NCI-H146 treated with DMSO at 0.1 percent for 48 hours (cell line): ENCODE data around the gene NOS1.
"Not testable (repeated sequence)": the region's sequence is repeated elsewhere in the genome, so short reads cannot be mapped to it uniquely, and the experiment has no call there.

Source experiments
- DNase-seq: peaks from one replicate; lab custom pipeline; 2025; ENCODE audit not compliant: unreplicated experiment; lab: John Stamatoyannopoulos, UW

NOS1 gene

GRCh38 chr12:117273091-117273490, 88.3 kb downstream of the NOS1 start:
- no peak for DNase-seq

DNA sequence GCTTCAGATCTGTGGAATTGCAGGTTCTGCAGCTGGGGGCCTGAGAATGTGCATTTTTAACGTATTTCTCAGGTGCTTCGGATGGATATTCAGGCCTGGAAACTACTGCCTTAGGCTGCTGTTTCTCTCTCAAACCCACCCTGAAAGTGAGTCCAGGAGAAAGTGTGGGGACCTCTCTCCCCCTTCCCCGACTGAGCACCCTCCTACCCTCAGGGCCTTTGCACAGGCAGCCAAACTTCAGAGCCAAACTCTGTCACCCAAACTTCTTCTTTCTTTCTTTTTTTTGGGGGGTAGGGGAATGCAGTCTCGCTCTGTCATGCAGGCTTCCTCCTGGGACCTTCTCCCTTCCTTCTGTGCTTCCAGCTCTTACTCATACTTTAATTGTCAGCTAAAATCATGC, 88.7 kb downstream of the NOS1 start:
- no peak for DNase-seq

GRCh38 chr12:117262749-117263148, 98.7 kb downstream of the NOS1 start:
- no peak for DNase-seq

- no peak for DNase-seq
Observed at GRCh38 chr12:117261247-117261646, 100.2 kb downstream of the NOS1 start.

DNA sequence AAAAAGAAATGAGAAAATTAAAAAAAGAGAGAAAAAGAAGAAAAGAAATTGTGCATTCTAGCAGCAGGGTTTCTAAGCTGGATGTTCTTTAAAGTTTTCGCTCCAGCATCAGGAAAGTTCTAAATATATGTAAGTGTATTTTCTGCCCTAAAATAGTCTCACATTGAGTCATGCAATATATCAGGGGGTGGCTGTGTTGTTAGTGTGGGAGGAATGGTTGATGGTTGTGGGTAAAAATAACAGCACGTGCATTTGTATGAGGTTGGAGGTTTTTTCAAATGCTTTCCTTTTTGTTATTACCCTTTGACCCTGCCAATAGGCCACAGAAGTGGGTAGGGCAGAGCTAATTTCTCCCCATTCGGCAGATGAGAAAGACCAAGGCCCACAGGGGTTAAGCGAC, 106.0 kb downstream of the NOS1 start:
- DNase-seq: no peak

GRCh38 chr12:117243488-117243887, 117.9 kb downstream of the NOS1 start:
- no peak for DNase-seq

GRCh38 chr12:117241697-117242096, 119.7 kb downstream of the NOS1 start:
- DNase-seq: no peak

- DNase-seq: no peak
Observed at GRCh38 chr12:117240081-117240755, 121.2 kb downstream of the NOS1 start.

DNA sequence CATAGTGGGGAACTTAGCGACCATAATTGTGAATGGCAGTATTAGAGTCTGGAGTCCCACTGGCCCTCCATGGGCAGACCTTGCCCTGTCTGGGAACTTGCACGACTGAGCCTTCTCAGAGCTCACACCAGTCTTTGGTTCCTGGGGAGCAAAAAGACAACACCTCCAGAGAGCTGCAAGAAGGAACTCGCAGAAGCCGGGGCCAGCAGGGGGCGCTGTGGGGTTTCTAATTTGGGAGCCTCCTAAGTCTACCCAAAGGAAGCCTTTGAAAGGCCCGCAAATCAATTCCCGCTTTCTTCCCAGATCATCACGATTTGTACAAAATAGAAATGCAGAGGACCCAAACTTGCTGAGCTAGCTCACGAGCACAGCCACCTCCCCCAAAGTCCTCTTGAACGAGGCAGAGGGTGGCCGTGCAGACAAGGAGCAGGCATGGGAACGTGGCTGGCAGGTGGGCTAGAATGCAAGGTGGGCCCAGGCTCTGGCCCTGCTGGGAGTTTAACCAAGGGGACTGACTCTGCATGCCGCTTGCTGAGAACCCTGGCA, 124.9 kb downstream of the NOS1 start:
- DNase-seq: peak; percentile 24

DNA sequence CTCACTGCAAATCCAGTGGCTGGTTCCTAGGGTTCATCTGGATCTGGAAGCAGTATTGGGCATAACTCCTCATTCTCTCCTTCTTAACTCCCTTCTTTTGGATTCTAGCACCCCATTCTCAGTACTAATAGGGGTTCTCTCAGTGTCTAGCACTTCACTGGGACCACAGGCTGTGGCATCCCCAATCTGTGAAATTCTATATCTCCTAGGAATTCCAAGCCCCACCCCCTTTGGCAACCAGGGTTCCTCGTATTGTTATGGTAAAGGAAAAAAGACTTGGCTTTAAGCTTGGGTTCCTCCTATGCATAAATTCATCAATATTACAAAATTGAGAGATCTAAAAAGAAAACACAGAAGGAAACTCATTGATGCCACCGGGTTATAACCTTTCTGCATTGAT, 126.2 kb downstream of the NOS1 start:
- no peak for DNase-seq

GRCh38 chr12:117234441-117234840, 127.0 kb downstream of the NOS1 start:
- no peak for DNase-seq

GRCh38 chr12:117231750-117232149, 129.7 kb downstream of the NOS1 start:
- no peak for DNase-seq

GRCh38 chr12:117228239-117228638, 133.2 kb downstream of the NOS1 start:
- no peak for DNase-seq

DNA sequence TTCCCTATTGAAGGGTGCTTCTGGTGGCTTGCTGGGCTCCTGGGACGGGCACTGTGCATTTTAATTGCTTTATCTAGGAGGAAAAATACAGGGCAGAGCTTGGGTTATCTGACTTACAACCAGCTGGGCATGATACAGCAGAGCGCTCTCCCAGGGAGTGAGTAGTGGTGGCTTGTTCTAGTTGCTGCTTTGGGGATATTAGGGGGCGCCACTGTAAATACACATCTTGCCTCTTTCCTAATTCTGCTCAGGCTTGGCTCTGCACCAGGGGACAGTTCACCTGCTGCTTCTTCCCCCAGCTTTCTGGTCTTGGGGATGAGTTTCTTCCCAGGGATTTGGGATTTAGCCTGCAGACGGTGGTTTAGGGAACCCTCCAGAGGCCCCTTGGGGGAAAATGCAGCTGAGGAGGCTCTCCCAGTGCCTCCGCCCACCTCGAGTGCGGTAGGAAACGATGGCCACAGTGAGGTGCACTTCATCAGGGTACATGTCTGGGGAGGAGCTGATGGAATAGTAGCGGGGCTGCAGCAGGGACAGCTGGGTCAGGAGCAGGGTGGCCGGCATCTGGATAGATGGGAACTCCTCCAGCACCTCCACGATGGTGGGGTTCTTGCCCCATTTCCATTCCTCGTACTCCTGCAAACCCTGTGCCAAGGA, 134.3 kb downstream of the NOS1 start:
- DNase-seq: no peak

DNA sequence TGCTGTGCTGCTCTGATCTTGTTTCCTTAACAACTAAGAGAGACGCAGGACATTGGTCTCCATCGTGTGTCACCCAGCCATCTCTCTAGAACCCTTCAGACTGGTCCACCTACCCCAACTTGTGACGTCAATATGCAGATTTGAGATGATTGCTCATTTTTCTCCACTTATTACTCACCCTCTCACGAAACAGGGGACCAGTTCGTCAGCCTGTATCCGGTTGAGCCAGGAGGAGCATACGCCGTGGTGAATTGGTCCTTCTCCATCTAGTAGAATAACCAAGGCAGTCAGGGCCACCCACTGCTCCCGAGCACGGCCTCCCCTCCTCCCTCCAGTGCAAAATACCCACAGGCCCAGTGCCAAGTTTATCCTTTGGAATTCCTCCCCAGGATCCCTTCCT, 134.9 kb downstream of the NOS1 start:
- no peak for DNase-seq

DNA sequence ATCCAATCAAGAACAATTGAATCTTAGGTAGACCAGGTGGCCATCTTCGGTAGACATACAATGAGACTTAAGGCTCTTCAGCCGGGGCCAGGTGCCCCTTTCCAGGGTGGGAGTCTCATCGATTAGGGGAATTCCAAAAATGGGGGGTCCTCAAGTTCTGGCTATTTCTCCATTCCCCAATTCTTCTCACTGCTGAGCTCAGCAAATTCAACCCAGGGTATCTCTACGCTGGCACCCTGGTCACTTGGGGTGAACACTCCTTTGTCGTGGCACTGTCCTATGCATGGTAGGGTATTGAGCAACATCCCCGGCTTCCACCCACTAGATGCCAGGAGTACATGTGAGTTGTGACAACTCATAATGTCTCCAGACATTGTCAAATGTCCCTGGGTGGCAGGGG, 136.2 kb downstream of the NOS1 start:
- DNase-seq: no peak

DNA sequence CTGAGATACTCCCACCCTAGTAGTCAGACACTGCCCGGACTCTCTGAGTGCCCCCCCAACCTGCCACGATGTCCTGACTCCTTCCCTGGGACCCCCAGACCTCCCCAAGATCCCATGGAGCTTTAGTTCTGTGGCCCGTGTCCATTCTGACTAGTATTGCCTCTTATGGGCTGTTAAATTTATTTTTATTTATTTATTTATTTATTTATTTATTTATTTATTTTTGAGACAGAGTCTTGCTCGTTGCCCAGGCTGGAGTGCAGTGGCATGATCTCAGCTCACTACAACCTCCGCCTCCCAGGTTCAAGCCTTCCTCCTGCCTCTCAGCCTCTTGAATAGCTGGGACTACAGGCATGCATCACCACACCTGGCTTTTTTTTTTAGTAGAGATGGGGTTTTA, 140.5 kb downstream of the NOS1 start:
- not testable (repeated sequence) for DNase-seq

GRCh38 chr12:117218149-117218548, 143.3 kb downstream of the NOS1 start:
- DNase-seq: no peak

GRCh38 chr12:117216686-117217085, 144.7 kb downstream of the NOS1 start:
- DNase-seq: no peak

GRCh38 chr12:117214797-117215196, 146.6 kb downstream of the NOS1 start:
- DNase-seq: no peak

DNA sequence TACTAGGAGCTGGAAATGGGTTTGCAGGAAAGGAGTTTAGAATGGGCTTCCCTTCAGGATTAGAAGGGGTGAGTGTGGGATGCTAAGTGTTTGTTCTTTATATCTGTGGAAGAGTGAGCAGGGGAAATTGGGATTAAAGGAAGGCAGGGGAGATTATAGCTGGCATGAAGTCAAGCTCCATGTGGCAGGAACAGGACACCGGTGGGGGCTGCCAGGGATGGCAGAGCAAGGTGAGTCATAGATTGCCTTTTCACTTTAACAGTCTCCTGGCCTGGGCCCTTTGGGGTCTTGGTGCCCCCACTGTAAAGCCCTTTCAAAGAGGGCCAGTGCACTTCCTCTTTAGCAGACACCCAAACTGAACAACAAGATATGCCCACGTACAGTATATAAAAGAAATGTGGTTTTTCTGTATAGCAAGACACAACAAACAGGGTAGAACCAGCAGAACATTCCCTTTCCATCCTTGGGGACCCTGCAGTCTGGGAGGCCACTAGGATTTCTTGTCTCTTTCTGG, 148.1 kb downstream of the NOS1 start:
- DNase-seq: no peak

- DNase-seq: peak; percentile 26
Observed at GRCh38 chr12:117212563-117213190, 148.7 kb downstream of the NOS1 start.
